GM12892 (cell line): ENCODE data around the gene NR3C1.

ENCODE experiments used
- POLR2A ChIP-seq: IDR thresholded peaks from 2 replicates; pipeline ENCODE4 v1.6.1; 2011; ENCODE audit warnings: low read depth, low read length, control low read depth
- POLR2AphosphoS5 ChIP-seq: IDR thresholded peaks from 2 replicates; pipeline ENCODE4 v1.6.1; 2011; ENCODE audit warnings: low read depth, low read length, control low read depth
- TAF1 ChIP-seq: IDR thresholded peaks from 2 replicates; pipeline ENCODE4 v1.6.1; 2011; ENCODE audit warnings: low read depth, mild to moderate bottlenecking, control low read depth, low read length, borderline replicate concordance

DNA sequence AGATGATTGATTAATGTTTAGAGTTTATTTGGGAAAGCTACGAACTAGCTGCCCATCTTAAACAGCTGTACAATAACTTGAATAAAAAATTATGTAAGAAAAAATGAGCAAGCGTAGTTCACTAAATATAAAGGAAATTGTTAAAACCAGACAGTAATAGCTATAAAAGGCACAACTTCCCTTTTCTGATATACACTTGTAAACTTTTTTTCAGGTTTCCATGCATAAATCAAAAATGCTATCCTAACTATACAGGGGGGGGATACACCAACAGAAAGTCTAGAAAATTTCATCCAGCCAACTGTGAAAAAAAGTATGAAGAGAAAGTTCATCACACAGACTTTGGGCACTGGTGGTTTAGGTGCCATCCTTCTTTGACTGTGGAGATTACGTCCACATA, 122.3 kb downstream of the NR3C1 start:
- no peak for TF ChIP-seq POLR2AphosphoS5
- no peak for TF ChIP-seq POLR2A
- no peak for TF ChIP-seq TAF1
